ENCODE measurements around the gene TMEM87B.

DNA sequence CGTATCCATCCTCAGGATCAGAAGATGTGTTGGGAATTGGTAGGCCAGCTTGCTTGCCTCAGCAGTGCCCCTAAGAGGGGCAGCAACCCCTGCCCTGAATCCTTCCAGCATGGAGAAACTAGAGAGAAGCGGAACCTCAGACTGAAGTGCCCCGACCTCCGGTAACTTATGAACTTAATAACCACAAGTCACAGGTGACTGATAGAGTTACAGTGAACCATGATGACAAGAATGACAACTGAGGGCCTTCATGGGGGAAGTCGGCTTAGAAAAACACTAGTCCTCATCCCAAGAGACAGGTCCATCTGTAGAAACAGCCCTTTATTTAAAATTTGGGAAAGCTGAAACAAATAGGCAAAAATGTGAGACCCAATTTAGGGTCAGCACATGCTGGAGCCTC is 42.5 kb upstream of the TMEM87B start:
- TF ChIP-seq SMC3 (conservative IDR thresholded peaks at IDR 0.05; ENCODE audit: poor library complexity) (no peak), TAF1 (IDR thresholded peaks at IDR 0.05; ENCODE audit: low read depth) (no peak), RAD21 (conservative IDR thresholded peaks at IDR 0.05) (no peak), EZH2 (IDR thresholded peaks at IDR 0.05; ENCODE audit: borderline replicate concordance, insufficient read depth, low read length, poor library complexity, severe bottlenecking) (no peak), POLR2AphosphoS5 (IDR thresholded peaks at IDR 0.05) (no peak), EP300 (conservative IDR thresholded peaks at IDR 0.05; ENCODE audit: poor library complexity, severe bottlenecking) (no peak), MXI1 (conservative IDR thresholded peaks at IDR 0.05; ENCODE audit: poor library complexity, severe bottlenecking) (no peak)
- TF ChIP-seq, protein P1, sequence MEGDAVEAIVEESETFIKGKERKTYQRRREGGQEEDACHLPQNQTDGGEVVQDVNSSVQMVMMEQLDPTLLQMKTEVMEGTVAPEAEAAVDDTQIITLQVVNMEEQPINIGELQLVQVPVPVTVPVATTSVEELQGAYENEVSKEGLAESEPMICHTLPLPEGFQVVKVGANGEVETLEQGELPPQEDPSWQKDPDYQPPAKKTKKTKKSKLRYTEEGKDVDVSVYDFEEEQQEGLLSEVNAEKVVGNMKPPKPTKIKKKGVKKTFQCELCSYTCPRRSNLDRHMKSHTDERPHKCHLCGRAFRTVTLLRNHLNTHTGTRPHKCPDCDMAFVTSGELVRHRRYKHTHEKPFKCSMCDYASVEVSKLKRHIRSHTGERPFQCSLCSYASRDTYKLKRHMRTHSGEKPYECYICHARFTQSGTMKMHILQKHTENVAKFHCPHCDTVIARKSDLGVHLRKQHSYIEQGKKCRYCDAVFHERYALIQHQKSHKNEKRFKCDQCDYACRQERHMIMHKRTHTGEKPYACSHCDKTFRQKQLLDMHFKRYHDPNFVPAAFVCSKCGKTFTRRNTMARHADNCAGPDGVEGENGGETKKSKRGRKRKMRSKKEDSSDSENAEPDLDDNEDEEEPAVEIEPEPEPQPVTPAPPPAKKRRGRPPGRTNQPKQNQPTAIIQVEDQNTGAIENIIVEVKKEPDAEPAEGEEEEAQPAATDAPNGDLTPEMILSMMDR (IDR thresholded peaks at IDR 0.05; ENCODE audit: poor library complexity, severe bottlenecking) = no peak
- TF ChIP-seq, protein P2, sequence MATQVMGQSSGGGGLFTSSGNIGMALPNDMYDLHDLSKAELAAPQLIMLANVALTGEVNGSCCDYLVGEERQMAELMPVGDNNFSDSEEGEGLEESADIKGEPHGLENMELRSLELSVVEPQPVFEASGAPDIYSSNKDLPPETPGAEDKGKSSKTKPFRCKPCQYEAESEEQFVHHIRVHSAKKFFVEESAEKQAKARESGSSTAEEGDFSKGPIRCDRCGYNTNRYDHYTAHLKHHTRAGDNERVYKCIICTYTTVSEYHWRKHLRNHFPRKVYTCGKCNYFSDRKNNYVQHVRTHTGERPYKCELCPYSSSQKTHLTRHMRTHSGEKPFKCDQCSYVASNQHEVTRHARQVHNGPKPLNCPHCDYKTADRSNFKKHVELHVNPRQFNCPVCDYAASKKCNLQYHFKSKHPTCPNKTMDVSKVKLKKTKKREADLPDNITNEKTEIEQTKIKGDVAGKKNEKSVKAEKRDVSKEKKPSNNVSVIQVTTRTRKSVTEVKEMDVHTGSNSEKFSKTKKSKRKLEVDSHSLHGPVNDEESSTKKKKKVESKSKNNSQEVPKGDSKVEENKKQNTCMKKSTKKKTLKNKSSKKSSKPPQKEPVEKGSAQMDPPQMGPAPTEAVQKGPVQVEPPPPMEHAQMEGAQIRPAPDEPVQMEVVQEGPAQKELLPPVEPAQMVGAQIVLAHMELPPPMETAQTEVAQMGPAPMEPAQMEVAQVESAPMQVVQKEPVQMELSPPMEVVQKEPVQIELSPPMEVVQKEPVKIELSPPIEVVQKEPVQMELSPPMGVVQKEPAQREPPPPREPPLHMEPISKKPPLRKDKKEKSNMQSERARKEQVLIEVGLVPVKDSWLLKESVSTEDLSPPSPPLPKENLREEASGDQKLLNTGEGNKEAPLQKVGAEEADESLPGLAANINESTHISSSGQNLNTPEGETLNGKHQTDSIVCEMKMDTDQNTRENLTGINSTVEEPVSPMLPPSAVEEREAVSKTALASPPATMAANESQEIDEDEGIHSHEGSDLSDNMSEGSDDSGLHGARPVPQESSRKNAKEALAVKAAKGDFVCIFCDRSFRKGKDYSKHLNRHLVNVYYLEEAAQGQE (IDR thresholded peaks at IDR 0.05; ENCODE audit: borderline replicate concordance) = no peak

Measured in neural cell (in vitro differentiated cells).